GM12801 (cell line): ENCODE measurements around the gene EIF4G3.

Experiments
- CTCF ChIP-seq: IDR thresholded peaks from one replicate; pipeline ENCODE4 v1.5.1; 2011; ENCODE audit warnings: control low read depth; ENCODE audit not compliant: insufficient read length; ENCODE audit errors: extremely low read depth

The EIF4G3 gene

GRCh38 chr1:21104683-21105082, 72.0 kb downstream of the EIF4G3 start:
- no peak for TF ChIP-seq CTCF

GRCh38 chr1:21100481-21100921, 76.2 kb downstream of the EIF4G3 start:
- TF ChIP-seq CTCF, result no peak

GRCh38 chr1:21099869-21100131, 76.9 kb downstream of the EIF4G3 start:
- TF ChIP-seq CTCF, result no peak

GRCh38 chr1:21099034-21099868, 77.4 kb downstream of the EIF4G3 start:
- TF ChIP-seq CTCF, result no peak

GRCh38 chr1:21098186-21098915, 78.3 kb downstream of the EIF4G3 start:
- TF ChIP-seq CTCF, result no peak

GRCh38 chr1:21097729-21098128, 79.0 kb downstream of the EIF4G3 start:
- TF ChIP-seq CTCF, result no peak

- TF ChIP-seq CTCF, result no peak
Measured at GRCh38 chr1:21095976-21096375, 80.7 kb downstream of the EIF4G3 start.
